HG03159 (cell line): Measurements from ENCODE around the gene KPNA4.
A peak's percentile ranks its signal among the peaks of the same experiment; 100 is the strongest.
"Not testable (repeated sequence)": the region's sequence is repeated elsewhere in the genome, so short reads cannot be mapped to it uniquely, and the experiment has no call there.

Source experiments
- ATAC-seq: cut with Tn5 transposase; IDR thresholded peaks from one replicate; pipeline ENCODE4 v1.9.1; 2021; ENCODE audit warnings: mild to moderate bottlenecking, moderate library complexity; ENCODE audit not compliant: unreplicated experiment

KPNA4 gene

DNA sequence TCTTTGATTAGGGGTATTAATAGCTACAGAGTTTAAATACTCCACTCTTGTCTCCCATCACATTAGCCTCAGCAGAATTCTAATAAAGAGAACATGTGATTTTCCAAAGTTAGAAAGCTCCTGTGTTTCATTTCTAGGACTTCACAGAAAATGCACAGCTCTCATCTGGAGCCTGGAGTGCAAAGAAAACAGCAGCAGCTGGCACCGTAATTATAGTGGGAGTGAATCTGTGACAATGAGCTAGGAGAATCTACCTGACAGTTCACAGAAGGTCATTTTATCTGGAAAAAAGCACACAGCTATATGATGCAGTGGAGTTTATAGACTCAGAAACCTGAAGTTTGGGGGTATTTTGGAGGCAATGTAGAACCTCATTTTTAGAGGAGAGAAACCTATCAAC is 110.4 kb downstream of the KPNA4 start:
- no peak for ATAC-seq

DNA sequence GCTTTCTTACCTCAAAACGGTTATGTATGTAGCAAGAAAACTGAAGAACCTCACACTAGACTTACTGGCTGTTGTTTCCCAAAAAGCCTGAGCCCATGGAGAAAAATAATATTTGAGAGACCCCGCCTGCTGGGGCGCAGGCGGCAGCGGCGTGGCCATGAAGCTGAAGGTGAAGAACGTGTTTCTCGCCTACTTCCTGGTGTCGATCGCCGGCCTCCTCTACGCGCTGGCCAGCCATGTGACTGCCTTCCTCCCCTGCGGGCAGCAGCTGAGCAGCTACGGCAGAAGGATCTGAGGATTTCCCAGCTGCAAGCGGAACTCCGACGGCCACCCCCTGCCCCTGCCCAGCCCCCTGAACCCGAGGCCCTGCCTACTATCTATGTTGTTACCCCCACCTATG is 113.1 kb downstream of the KPNA4 start:
- not testable (repeated sequence) for ATAC-seq

DNA sequence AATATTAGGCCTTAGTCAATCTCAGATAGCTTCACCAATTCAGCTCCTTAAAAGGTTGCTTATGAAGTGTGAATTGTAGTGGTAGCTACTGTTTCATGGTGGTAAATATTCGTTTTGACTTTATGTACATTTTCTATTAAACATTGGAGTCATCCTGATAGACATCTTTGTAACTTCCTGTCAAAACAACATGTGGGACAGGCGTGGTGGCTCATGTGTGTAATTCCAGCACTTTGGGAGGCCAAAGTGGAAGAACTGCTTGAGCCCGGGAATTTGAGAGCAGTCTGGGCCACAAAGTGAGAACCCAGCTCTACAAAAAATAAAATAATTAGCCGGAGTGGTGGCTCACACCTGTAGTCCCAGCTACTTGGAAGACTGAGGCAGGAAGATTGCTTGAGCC is 113.8 kb downstream of the KPNA4 start:
- no peak for ATAC-seq

DNA sequence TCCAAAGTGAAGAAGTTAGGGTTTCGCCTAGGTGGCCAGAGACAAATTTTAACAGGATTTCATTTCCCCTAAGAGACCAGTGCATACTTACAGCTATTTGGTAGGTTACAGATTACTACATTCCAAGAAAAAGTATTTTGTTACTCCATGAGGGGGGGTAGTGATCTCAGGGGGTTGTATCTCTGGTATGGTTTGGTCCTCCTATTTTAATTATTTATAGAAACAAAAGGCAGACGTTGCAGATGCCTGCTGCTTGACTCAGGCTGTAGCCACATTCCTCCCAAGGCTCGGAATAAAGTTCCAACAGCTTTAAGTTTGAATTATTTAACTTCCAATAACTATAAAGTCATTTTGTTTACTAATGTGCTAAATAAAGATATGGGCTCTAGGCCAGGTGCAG is 114.5 kb downstream of the KPNA4 start:
- ATAC-seq, result no peak

- peak; percentile 94 for ATAC-seq
Measured at GRCh38 chr3:160449636-160450598, 115.5 kb downstream of the KPNA4 start, which contains the start of gene TRIM59. Gene TRIM59 (minus strand): TSS chr3:160449786. CDS start chr3:160439183, 10,603 bp downstream.

DNA sequence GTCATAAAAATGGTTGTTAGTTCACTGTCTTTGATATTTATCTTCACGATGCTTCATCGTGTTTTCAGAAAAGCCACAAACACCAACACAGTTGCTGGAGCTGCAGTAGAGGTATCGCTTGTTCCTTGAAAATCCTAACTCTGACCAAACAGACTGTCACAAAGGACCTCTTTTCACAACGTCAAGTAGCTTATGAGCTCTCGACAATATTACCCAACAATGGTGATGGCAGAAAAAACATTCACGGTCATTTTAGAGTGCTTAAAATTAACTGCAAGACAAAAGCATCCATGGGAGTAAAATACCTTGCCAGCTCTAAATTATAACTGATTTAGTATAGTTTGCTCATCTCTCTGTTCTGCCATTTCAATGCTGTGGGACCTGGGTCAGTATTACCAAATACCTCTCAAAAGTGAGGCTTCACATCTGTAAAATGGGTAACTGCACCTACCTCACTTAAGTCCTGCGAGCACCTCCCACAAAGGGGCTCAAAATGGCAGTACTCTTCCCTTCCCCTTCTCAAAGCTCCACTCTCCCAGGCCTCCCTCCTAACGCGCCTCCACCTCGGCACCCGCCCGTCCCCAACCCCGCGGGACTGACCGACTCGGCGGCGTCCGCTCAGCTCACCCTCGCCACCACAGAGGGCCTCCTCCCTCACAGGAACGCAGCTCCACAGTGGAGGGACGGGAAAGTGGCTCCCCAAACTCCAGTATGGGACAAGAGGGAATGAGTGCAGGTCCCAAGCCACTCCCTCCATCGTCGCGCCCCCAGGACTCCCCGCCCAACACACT is 116.3 kb downstream of the KPNA4 start:
- ATAC-seq, result peak; percentile 43

GRCh38 chr3:160447544-160447943 is 117.8 kb downstream of the KPNA4 start:
- ATAC-seq, result no peak

- no peak for ATAC-seq
Measured at GRCh38 chr3:160446522-160447056, 118.8 kb downstream of the KPNA4 start.

GRCh38 chr3:160445854-160446253 is 119.5 kb downstream of the KPNA4 start:
- ATAC-seq, result no peak
